HG03066 (cell line): ENCODE measurements around the gene C4orf51.

Source experiments
- ATAC-seq: cut with Tn5 transposase; IDR thresholded peaks from one replicate; pipeline ENCODE4 v1.9.1; 2021; ENCODE audit warnings: low read depth; ENCODE audit not compliant: unreplicated experiment

The C4orf51 gene

DNA sequence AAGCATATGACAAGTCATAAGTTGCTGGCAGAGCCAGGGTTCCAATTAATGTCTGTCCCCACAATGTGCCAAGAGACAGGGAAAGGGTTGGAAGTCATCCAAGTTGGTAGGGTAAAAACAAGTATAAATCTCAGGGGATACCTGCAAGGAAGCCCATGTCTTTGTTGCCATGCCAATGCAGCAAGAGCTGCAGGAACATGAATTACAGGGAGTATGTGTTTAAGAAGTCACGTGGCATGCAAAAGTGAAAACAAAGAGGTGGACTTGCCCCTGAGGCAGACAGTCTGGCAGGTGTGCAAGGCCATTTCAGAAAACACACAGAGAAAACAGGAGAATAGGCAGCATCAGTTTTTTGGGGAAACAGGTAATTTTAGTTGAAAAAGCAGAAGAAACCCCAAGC, 29.4 kb downstream of the C4orf51 start:
- ATAC-seq, result peak; percentile 9

DNA sequence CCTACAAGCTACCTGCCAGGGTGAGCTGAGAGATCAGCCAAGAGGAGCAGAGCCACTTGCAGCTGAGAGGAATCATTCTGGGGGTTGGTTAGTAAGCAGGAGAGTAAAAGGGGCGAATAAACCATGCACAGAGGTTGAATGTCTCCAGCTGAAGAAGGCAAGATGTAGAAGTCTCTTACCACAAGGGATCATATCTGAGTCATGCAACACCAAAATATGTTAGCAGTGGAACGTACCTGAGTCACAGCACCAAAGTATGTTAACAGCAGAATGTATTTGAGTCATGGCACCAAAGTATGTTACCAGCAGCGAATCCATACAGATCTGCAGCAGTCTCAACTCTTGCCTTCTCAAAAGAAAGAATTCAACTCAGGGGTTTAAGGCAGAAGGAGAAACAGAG, 29.9 kb downstream of the C4orf51 start:
- ATAC-seq, result peak; percentile 60

DNA sequence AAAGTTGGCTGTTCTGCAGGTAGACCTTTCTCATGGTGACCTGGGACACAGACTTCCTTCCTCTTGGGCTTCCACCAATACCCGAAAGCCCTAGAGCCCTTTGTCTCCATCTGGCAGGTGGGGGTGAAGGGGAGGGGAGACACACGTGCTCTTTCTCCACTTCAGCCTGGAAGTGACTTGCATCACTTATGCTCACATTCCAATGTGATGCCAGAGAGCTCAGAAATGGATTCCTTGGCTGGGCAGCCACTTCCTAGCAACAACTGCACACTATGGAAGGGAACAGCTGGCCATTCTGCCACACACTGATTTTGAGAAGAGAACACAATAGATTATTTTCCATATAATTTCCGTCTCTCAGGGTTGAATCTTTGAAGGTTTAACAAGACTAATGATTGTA, 36.3 kb downstream of the C4orf51 start:
- no peak for ATAC-seq

DNA sequence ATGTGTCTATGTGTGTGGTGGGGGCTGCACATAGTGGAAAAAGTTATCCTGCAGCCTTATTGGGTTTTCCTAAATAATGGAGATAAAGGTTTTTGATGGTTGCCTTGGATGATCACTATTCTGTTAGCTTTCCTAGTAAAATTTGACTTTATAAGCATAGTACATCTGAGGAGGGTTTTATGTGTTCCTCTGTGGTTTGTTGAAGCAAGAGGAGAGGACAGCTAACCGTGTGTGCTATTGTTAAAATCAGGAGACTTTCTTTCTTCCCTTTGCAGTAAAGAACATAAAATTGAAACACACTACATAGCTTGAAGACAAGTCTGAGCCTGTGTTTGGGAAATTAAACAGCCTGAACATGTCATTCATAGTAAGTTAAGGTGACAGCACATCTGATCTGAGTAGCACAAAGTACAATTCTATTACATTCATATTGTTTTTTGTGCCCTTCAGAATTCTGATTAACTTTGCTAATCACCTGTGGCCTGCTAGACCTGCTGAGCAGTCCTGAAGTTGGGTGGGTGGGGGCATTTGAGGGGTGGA, 36.8 kb downstream of the C4orf51 start:
- no peak for ATAC-seq

DNA sequence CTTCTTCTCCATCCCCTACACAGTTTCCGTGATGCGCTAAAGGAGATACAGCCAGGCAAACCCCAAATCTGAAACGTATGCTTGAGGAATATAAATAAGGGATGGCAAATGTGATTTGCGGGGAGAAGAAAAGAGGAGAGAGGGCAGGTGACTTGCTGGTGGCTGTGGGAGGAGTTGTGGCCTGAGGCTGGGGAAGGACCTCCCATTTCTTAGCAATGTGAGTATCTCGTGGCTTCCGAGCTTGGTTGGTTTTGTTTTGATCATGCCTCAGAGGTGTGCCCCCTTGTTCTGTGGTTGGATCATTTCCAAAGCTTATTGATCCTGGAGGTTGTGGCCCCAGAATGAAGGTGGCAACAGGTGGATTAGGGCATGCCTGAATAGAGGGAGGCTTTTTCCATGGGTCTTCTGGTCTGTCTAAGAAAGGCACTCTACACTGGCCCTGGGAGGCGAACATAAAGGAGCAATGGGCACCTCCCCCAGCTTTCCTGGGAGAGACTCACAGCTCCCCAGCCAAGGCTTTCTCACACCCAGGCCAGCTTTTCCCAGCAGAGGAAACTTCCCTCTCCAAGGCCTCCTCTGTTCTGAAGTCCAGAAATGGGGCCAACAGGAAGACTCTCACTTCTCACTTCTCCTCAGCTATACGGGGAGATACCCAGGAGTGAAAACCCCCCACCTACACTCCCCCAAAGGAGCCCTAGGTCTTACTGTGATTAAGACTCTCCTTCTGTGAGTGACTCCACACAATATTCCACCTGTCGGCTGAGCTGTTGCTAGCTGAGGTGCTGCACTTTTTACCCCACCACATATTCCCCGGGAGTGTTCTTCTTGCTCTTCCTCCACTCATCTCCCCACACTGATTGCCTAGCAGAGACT, 40.0 kb downstream of the C4orf51 start:
- ATAC-seq, result peak; percentile 53

- peak; percentile 28 for ATAC-seq
Observed at GRCh38 chr4:145720656-145721055, 40.7 kb downstream of the C4orf51 start.

- no peak for ATAC-seq
Observed at GRCh38 chr4:145722561-145722960, 42.6 kb downstream of the C4orf51 start.

GRCh38 chr4:145723336-145723735, 43.4 kb downstream of the C4orf51 start:
- no peak for ATAC-seq

- no peak for ATAC-seq
Observed at GRCh38 chr4:145730026-145730425, 50.1 kb downstream of the C4orf51 start.

- ATAC-seq, result no peak
Observed at GRCh38 chr4:145731028-145731427, 51.1 kb downstream of the C4orf51 start.

DNA sequence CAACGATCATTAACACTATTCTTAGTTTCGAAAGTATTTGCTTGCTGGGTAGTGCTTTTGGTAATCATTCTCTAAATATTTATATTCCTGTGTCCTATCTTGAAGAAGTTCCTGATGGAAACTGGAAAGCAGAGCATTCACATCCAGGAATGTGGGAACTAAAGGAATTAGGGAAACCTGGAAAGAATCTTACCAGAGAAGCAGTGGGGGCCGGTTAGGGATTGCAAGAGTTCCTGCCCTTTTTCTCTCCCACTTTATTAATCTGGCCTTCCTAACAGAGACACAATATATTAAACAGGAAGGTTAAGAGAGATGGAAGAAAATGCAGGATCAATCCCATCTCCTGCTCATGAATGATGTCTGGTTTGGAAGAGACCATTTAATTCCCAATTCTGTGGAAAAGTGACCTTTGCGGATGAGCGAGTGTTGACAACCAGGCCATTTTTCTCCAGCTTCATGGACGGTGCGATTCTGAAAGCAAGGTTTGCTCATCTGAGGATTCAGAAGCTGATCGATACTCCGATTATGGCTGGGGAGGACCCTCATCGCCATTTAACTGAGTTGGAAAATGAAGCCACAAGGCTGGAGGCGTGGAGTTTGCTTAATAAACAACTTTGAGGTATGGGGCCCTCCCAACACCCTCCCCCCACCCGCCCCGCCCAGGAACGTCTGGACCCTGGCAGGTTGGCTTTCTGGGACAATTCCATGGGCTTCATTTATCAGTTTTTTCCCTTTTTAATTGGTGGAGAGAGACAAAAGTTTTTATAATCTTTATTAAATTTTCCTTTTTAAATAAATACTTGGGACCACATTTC, 52.3 kb downstream of the C4orf51 start:
- ATAC-seq, result no peak

- ATAC-seq, result peak; percentile 65
Observed at GRCh38 chr4:145732895-145733880, 53.2 kb downstream of the C4orf51 start.

GRCh38 chr4:145734031-145734430, 54.1 kb downstream of the C4orf51 start:
- no peak for ATAC-seq

DNA sequence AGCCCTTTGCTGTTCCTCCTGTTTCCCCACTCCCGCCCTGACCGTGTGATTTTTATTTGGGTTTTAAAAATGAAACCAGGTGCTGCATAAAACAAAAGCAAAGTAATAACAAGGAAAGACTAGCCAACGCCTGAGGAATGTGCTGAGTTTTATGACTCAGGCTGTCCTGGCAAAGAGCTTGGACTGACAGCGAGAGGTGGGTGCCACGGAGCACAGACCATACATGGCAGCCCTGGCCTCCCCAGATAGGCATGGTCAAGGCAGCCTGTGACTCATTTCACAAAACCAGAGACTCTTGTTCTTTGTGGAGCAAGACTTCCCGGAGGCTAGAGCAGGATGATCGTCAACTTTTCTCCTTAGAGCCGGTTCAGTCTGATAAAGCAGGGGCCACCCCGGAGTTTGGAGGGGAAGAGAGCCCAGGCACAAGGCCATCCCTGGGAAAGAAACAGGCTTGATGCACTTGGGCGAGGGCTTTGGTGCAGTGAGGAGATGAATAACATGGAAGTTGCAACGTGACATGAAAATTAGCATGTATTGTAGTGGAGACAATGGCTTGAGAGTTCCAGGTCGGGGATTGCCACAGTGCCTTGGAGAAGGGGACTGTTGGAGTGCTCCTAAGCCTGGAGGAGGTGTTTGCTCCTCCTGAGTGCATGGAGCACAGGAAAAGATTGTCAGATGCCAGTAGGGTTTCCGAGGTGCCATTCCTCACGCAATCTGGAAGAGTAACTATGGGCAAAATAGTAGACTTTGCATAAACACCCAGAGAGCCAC, 54.8 kb downstream of the C4orf51 start:
- ATAC-seq, result no peak

DNA sequence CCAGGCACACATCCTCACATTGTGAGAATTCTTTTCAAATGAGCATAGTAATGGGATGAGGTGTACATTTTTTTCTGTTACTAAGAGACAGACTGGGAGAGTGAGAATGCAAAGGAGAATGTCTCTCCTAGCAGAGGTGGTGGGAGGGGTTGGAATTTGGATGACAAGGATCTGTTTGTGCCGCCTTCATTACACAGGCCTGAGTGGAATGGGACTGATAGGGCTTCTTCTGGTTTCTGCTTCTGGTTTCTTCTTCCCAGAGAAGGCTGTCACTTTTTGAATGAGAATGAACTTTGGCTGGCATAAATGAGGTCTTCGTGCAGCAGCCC, 55.4 kb downstream of the C4orf51 start:
- no peak for ATAC-seq

- no peak for ATAC-seq
Observed at GRCh38 chr4:145735827-145736226, 55.9 kb downstream of the C4orf51 start.

DNA sequence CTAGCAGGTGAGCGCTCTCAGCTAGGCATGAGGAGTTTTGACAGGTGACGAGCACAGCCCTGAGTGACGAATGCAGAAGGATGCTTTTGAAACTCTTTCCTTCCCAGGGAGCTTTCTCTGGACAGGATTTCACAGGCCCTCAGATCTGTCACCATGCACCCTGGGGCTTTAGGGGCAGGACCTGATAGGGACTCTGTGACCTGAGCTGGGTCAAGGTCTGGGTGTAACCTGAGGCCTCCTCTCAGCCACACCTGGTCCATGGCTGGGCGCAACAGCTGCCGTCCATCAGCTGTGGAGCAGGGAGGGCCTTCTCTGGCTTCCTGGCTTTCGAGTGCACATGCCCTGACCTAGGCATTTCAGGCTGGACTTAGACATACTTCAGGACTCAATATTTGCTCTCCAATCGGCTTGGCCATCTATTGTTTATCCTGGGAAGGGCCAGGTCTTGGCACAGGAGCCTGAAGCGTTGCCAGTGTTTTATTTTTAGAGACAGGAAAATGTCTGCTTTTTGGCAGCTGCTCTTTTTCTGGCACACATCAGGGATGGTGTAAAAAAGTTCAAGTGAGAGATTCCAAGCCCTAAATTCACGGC, 56.4 kb downstream of the C4orf51 start:
- no peak for ATAC-seq

GRCh38 chr4:145739845-145740244, 59.9 kb downstream of the C4orf51 start:
- ATAC-seq, result no peak

- ATAC-seq, result no peak
Observed at GRCh38 chr4:145740806-145741205, 60.9 kb downstream of the C4orf51 start.
